HG03469 (cell line): ENCODE measurements around the gene TMEM164.
"Not testable (repeated sequence)": the region's sequence is repeated elsewhere in the genome, so short reads cannot be mapped to it uniquely, and the experiment has no call there.

Experiments
- ATAC-seq: cut with Tn5 transposase; IDR thresholded peaks from one replicate; pipeline ENCODE4 v1.9.1; 2021; ENCODE audit warnings: mild to moderate bottlenecking, moderate library complexity, moderate number of reproducible peaks; ENCODE audit not compliant: unreplicated experiment

The TMEM164 gene

DNA sequence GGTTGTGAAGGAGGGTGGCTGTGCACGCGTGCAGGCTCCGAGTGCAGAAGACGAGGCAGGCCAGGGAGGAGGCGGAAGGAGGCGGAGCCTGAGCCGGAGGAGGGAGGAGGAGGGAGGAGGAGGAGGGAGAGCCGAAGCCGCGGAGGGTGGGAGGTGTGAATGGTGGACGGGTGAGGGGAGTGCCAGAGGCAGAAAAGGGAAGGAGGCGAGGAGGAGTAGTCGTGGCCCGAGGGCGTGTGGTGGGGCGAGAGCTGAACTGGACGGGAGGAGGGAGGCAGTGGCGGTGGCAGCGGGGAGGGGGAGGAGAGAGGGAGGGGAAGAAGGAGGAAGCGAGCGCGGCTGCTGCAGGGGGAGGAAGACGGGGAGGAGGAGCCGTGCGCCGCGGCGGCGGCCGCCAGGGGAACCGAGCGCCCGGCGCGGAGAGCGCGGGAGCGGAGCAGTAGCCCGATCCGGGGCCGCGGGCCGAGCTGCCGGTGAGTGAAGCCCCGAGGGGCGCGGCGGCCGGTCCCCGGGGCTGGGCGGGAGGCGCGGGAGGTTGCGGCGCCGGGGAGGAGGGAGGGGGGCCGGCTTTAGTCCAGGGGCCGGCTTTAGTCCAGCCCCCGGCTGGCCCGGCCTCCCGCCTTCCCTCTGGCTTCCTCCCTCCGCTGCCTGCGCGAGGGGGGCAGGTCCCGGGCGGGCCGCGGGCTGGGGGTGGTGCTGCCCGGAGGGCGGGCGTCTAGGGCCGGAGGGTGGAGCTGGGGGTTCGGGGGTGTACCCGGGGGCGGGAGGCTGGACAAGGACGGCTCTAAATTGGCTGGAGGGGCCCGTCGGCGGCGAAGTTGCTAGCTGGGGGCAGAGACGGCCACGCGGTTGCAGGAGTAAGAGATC is at the start of gene TMEM164:
Gene TMEM164 (plus strand): TSS at position 815 of the 867 bp plus-strand sequence. CDS start 661 bp downstream, outside the sequence.
- ATAC-seq: peak; percentile 65

DNA sequence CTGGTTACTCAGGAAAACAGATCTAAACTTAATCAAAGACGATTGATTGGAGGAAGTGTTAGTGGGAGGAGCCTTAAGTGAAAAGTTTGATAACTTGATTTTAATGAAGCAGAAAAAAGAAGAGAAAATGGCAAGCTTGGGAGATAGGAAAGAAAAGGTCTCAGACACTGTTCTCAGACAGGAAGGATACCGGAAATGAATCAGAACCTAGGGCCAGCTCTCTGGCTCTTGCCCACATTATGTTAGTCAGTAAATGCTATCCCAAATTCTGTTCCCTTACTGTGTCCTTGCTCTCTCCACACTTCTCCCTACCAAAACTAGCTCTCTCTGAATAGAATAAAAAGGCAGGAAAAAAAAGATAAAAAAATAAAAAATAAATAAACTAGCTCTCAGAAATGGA is 48.6 kb upstream of the TMEM164 start:
- no peak for ATAC-seq

GRCh38 chrX:109954955-109955354 is 48.0 kb upstream of the TMEM164 start:
- no peak for ATAC-seq

- no peak for ATAC-seq
Observed at GRCh38 chrX:109958266-109958665, 44.6 kb upstream of the TMEM164 start.

- no peak for ATAC-seq
Observed at GRCh38 chrX:109959356-109959871, 43.5 kb upstream of the TMEM164 start.

- no peak for ATAC-seq
Observed at GRCh38 chrX:109964390-109964789, 38.5 kb upstream of the TMEM164 start.

- ATAC-seq: no peak
Observed at GRCh38 chrX:109966246-109966645, 36.7 kb upstream of the TMEM164 start.

GRCh38 chrX:109967156-109967555 is 35.8 kb upstream of the TMEM164 start:
- no peak for ATAC-seq

DNA sequence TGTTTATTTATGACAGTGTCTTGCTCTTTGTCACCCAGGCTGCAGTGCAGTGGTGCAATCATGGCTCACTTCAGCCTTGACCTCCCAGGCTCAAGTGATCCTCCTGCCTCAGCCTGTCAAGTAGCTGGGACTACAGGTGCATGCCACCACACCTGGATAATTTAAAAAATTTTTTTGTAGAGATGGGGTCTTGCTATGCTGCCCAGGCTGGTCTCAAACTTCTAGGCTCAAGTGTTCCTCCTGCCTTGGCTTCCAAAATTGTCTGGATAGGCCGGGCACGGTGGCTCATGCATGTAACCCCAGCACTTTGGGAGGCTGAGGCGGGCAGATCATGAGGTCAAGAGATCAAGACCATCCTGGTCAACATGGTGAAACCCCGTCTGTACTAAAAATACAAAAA is 32.1 kb upstream of the TMEM164 start:
- not testable (repeated sequence) for ATAC-seq

DNA sequence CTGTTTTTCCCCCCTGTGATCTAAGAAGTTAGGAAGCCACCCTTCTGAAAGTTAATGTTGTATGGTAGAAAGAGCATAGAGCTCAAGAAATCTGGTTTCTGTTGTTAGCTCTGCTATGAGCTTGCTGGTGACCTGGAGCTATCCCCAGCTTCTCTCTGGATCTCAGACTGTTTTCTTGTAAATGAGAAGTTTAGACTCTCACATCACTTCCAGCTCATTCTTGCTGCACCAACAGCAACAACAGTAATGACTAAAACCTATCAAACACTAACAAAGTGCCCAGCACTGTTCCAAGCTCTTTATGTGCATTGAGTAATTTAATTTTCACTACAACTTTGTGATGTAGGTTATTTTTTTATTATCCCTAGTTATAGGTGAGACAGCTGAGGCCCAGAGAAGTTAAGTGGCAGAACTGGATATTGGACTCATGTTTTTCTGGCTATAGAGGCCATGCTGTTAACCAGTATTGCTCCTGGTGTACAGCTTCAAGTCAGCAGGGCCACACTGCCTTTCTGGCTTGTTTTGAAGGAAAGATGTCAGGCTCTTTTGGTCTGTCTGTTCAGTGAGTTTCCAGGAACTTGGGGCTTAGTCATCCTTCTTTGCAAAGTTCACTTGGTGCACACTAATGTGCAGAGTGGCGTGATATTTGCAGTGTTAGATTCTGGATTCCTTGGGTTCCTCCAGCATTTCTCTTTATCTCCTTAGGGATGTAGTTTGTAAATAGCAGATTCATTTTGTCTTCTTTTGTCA is 27.8 kb upstream of the TMEM164 start:
- no peak for ATAC-seq

GRCh38 chrX:109985210-109985609 is 17.7 kb upstream of the TMEM164 start:
- ATAC-seq: not testable (repeated sequence)

GRCh38 chrX:109987884-109988283 is 15.0 kb upstream of the TMEM164 start:
- ATAC-seq: no peak

DNA sequence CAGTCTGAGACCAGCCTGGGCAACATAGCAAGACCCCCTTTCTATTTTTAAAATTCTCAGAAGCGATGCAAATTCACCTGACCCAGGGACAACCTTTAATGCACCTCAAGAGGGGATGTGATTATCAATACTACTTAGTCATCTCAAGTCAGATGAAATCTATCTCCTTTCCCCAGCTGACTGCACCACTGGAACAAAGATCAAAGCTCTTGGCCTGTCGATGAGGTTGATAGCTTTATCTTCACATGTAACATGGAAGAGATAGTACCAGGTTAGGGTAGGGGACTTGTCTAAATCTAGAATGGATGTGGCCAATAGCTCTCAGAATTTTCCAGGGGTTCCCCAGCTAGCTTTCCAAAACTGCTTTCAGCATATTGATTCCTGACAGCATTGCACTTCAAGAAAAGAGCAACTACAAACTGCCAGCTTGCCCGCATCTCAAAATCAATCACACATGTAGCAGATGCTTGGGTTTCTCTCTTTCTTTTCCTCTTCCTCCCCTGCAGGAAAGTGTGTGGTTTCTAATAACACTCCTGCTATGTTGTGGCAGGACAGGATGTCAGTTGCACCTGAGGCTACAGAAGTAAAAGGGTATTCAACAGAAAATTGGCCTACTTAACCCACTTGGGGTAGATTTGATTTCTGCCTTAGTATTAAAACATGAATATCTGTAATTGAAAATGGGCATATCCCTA is 12.2 kb upstream of the TMEM164 start:
- no peak for ATAC-seq

DNA sequence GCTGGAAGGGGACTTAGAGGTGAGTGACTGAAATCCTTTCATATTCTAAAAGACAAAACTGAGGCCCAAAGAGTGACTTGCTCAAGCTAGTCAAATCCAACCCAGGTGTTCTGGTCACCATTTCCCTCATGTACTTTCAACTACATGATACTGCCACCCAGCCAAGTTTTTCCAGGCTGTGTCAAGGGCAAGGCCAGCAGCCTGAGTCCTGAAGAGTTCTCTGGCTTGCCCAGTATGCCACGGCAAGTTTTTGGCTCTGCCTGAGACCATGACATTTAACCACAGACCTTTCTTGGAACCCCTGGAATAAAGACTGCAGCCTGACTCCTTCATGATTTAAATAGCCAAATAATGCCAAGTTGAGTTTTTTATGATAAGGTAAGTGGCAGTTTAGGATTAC is 10.7 kb upstream of the TMEM164 start:
- no peak for ATAC-seq

- ATAC-seq: no peak
Observed at GRCh38 chrX:109995155-109995554, 7.8 kb upstream of the TMEM164 start.

DNA sequence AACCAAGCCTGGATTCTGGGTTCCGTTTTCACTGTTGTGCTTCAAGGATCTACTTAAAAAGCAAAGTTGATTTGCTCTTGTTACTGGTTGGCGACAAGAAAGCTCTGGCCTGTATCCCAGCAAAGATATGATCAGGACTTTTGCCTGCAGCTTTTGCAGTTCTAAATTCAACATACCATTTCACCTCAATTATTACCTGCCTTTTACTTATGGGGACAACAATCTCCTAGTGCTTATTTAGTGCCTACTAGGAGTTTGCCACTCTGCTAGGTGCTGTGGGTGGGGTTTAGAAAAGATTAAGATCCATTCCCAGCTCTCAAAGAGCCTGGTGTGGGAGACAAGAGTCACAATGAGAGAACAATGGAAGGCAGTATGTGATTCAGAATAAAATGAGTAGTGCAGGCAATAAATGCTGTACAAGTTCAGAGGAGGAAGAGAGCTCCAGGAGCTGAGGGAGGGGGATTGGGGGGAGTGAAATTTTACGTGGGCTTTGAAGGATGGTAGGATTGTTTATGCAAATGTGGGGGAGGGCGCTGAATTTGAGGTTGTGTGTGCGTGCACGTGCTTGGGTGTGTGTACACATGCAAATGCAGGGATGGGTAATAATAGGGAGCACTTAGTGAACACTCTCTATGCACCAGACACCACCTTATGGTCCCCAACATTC is 5.0 kb upstream of the TMEM164 start:
- no peak for ATAC-seq

- ATAC-seq: no peak
Observed at GRCh38 chrX:110000000-110000399, 2.9 kb upstream of the TMEM164 start.

- no peak for ATAC-seq
Observed at GRCh38 chrX:110000847-110001713, 1.8 kb upstream of the TMEM164 start.

DNA sequence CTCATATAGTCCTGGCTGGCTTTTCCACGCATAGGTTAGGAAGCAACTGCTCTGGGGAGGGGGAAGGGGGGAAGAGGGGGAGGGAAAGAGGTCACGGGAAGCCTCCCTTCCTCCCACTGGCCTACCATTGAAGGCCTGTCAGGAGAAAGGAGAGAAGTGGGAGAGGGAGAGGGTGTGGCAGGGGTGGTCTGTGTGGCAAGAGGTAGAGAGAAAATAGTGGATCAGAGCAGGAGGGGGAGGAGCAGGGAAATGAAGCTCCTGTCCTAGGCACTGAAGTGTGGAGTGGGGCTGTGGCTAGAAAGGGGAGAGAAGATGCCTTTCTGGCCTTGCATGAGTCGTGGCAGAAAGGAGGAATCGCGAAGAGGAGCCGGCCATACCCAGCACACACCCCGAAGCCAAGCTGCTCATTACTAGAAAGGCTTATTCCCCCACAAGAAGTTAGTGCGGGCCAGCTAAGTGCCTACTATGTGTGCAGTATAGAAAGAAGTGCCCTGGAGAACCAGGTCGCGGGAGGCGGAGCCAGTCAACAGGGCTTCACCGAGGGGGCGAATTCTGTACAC is 1.1 kb upstream of the TMEM164 start:
- ATAC-seq: no peak
